H1 (cell line): ENCODE measurements around the gene PTCD3. TPM values are rescaled to one million over a fixed set of nuclear protein-coding genes. Genes with fewer than 3 reads are reported as not detected.

ENCODE experiments used
- CTCF ChIA-PET: fragments of 300-600 bp; sonication (Branson Sonifier 250); formaldehyde crosslinking; loops from one replicate; lab custom pipeline; 2021; ENCODE audit not compliant: partially characterized antibody; lab: Charles Lee
- POLR2A ChIA-PET: fragments of 300-600 bp; sonication (Branson Sonifier 250); formaldehyde crosslinking; loops from one replicate; lab custom pipeline; 2021; ENCODE audit warnings: inconsistent platforms; ENCODE audit not compliant: partially characterized antibody; lab: Charles Lee
- DNase-seq, 2 experiments: peaks; one replicate each; pipeline versions ENCODE4 v3.0.0 to v3.0.0-alpha.2; 2010 to 2022; ENCODE audit warnings: low spot score in 2 of 2, low read depth in 1 of 2, mixed read lengths in 1 of 2
- FAIRE-seq: peaks from 2 replicates; lab custom pipeline; 2011; peaks lifted over from hg19 to GRCh38; lab: Jason Lieb, UNC
- H2AFZ ChIP-seq: 2 replicates; pipeline ENCODE4 v1.8.1; 2012; ENCODE audit warnings: low read length, inconsistent platforms
- H2AK5ac ChIP-seq: 2 replicates; pipeline ENCODE4 v1.6.1; 2013; ENCODE audit warnings: low read depth, low read length
- H2BK120ac ChIP-seq: replicated peaks from 2 replicates; pipeline ENCODE3; 2013; ENCODE audit warnings: low read depth, low read length, inconsistent platforms
- H2BK12ac ChIP-seq: 2 replicates; pipeline ENCODE4 v1.6.1; 2013; ENCODE audit warnings: low read depth, low read length
- H2BK15ac ChIP-seq: 2 replicates; pipeline ENCODE4 v1.6.1; 2013; ENCODE audit warnings: low read length
- H2BK20ac ChIP-seq: 2 replicates; pipeline ENCODE4 v1.6.1; 2013; ENCODE audit warnings: low read length
- H2BK5ac ChIP-seq: 2 replicates; pipeline ENCODE4 v1.6.1; 2013; ENCODE audit warnings: low read depth, low read length
- H3K14ac ChIP-seq: 2 replicates; pipeline ENCODE4 v1.6.1; 2013; ENCODE audit warnings: inconsistent platforms; ENCODE audit not compliant: insufficient read length
- H3K18ac ChIP-seq: 2 replicates; pipeline ENCODE4 v1.6.1; 2013; ENCODE audit warnings: low read length; ENCODE audit errors: extremely low read depth
- H3K23ac ChIP-seq: 2 replicates; pipeline ENCODE4 v1.6.1; 2013; ENCODE audit warnings: inconsistent platforms; ENCODE audit not compliant: insufficient read length
- H3K23me2 ChIP-seq: 2 replicates; pipeline ENCODE4 v1.6.1; 2013; ENCODE audit warnings: low read depth, low read length
- H3K27ac ChIP-seq: 2 replicates; pipeline ENCODE4 v1.6.1; 2011; ENCODE audit warnings: low read depth, low read length, inconsistent platforms
- H3K27me3 ChIP-seq, 4 experiments: replicated peaks in 1 of 4; 1 replicate in 1 of 4; 2 replicates in 3 of 4; pipeline versions ENCODE4 v1.6.1 to v1.8.1; 2011 to 2013; ENCODE audit warnings: low read length in 3 of 4, mild to moderate bottlenecking in 3 of 4, inconsistent platforms in 2 of 4, mixed read lengths in 2 of 4, moderate library complexity in 1 of 4; ENCODE audit not compliant: control insufficient read depth in 3 of 4, insufficient read depth in 3 of 4; ENCODE audit errors: extremely low read depth in 1 of 4
- H3K36me3 ChIP-seq, 4 experiments: 2 replicates each; pipeline versions ENCODE4 v1.6.1 to v1.8.1; 2011 to 2013; ENCODE audit warnings: mild to moderate bottlenecking in 4 of 4, low read length in 3 of 4, moderate library complexity in 2 of 4, control low read depth in 1 of 4, inconsistent platforms in 1 of 4; ENCODE audit not compliant: insufficient read depth in 4 of 4, control insufficient read depth in 2 of 4
- H3K4ac ChIP-seq: replicated peaks from 2 replicates; pipeline ENCODE3; 2013; ENCODE audit warnings: low read length, low read depth, mixed read lengths, inconsistent platforms; ENCODE audit not compliant: insufficient read length
- H3K4me1 ChIP-seq, 4 experiments: replicated peaks in 1 of 4; 1 replicate in 1 of 4; 2 replicates in 3 of 4; pipeline versions ENCODE4 v1.6.1 to v1.8.1; 2011 to 2013; ENCODE audit warnings: low read length in 3 of 4, inconsistent platforms in 2 of 4, mixed read lengths in 1 of 4; ENCODE audit not compliant: insufficient read depth in 4 of 4, control insufficient read depth in 3 of 4
- H3K4me2 ChIP-seq, 2 experiments: 2 replicates each; pipeline versions ENCODE4 v1.6.1 to v1.8.1; 2011 to 2013; ENCODE audit warnings: low read depth in 2 of 2, low read length in 2 of 2, control low read depth in 1 of 2, inconsistent platforms in 1 of 2, mild to moderate bottlenecking in 1 of 2; ENCODE audit not compliant: insufficient read depth in 1 of 2
- H3K4me3 ChIP-seq, 4 experiments: fragments of 200-600, 300-600 bp in 1 of 4; sonication (generic), shearing (Covaris generic), sonication (Bioruptor Twin) in 1 of 4; 2 replicates each; pipeline versions ENCODE4 v1.5.1 to v1.8.1; 2011 to 2016; ENCODE audit warnings: low read length in 4 of 4, low read depth in 3 of 4, control low read depth in 2 of 4, inconsistent platforms in 2 of 4, mild to moderate bottlenecking in 2 of 4, mixed read lengths in 1 of 4, moderate library complexity in 1 of 4; ENCODE audit not compliant: insufficient read depth in 2 of 4; ENCODE audit errors: extremely low read depth in 1 of 4
- H3K56ac ChIP-seq: replicated peaks from 2 replicates; pipeline ENCODE3; 2013; ENCODE audit warnings: low read depth, mild to moderate bottlenecking, mixed read lengths, low read length, inconsistent platforms; ENCODE audit not compliant: insufficient read length
- H3K79me1 ChIP-seq: 2 replicates; pipeline ENCODE4 v1.6.1; 2013; ENCODE audit warnings: low read depth, low read length, control low read depth
- H3K79me2 ChIP-seq, 2 experiments: 2 replicates each; pipeline versions ENCODE4 v1.6.1 to v1.8.1; 2012 to 2013; ENCODE audit warnings: low read length in 2 of 2, mild to moderate bottlenecking in 2 of 2, inconsistent platforms in 1 of 2; ENCODE audit not compliant: insufficient read depth in 2 of 2, control insufficient read depth in 1 of 2
- H3K9ac ChIP-seq, 4 experiments: replicated peaks in 1 of 4; 1 replicate in 1 of 4; 2 replicates in 3 of 4; pipeline versions ENCODE4 v1.6.1 to v1.8.1; 2011 to 2013; ENCODE audit warnings: low read depth in 3 of 4, low read length in 3 of 4, control low read depth in 2 of 4, mild to moderate bottlenecking in 2 of 4, moderate library complexity in 2 of 4, inconsistent platforms in 1 of 4; ENCODE audit errors: extremely low read depth in 1 of 4
- H3K9me3 ChIP-seq, 2 experiments: 2 replicates each; pipeline versions ENCODE4 v1.6.1 to v1.8.1; 2012 to 2013; ENCODE audit warnings: mild to moderate bottlenecking in 2 of 2, moderate library complexity in 2 of 2, control low read depth in 1 of 2, inconsistent platforms in 1 of 2, low read depth in 1 of 2, low read length in 1 of 2, mixed read lengths in 1 of 2; ENCODE audit not compliant: insufficient read depth in 2 of 2
- H4K20me1 ChIP-seq, 2 experiments: replicated peaks in 1 of 2; 2 replicates each; pipeline versions ENCODE3 to v1.8.1; 2011 to 2013; ENCODE audit warnings: inconsistent platforms in 2 of 2, low read length in 2 of 2, mild to moderate bottlenecking in 1 of 2; ENCODE audit not compliant: insufficient read depth in 2 of 2, control insufficient read depth in 1 of 2
- H4K5ac ChIP-seq: 2 replicates; pipeline ENCODE4 v1.6.1; 2013; ENCODE audit warnings: low read length, low read depth, mixed read lengths, inconsistent platforms; ENCODE audit not compliant: insufficient read length
- H4K8ac ChIP-seq: 2 replicates; pipeline ENCODE4 v1.8.0; 2013; ENCODE audit warnings: mild to moderate bottlenecking, moderate library complexity, low read length, inconsistent platforms; ENCODE audit not compliant: insufficient read depth; ENCODE audit errors: extremely low read depth
- H4K91ac ChIP-seq: replicated peaks from 2 replicates; pipeline ENCODE3; 2013; ENCODE audit warnings: low read length, mixed read lengths, inconsistent platforms; ENCODE audit not compliant: insufficient read length
- BRCA1 ChIP-seq: IDR thresholded peaks from 2 replicates; pipeline ENCODE4 v1.6.1; 2012; ENCODE audit warnings: low read depth, low read length, improper control_type of control experiment
- EP300 ChIP-seq, 2 experiments: IDR thresholded peaks; 1 replicate in 1 of 2; 2 replicates in 1 of 2; pipeline ENCODE4 v1.6.1; 2011 to 2012; ENCODE audit warnings: low read depth in 2 of 2, low read length in 2 of 2, mild to moderate bottlenecking in 2 of 2, borderline replicate concordance in 1 of 2, inconsistent platforms in 1 of 2, moderate library complexity in 1 of 2
- FOSL1 ChIP-seq: IDR thresholded peaks from 2 replicates; pipeline ENCODE4 v1.6.1; 2011; ENCODE audit warnings: mild to moderate bottlenecking, low read depth, low read length, moderate library complexity; ENCODE audit not compliant: insufficient read depth
- GABPA ChIP-seq: IDR thresholded peaks from 2 replicates; pipeline ENCODE4 v1.6.1; 2011; ENCODE audit warnings: mild to moderate bottlenecking, low read length, moderate library complexity, borderline replicate concordance; ENCODE audit not compliant: insufficient read depth
- KDM4A ChIP-seq: IDR thresholded peaks from one replicate; pipeline ENCODE4 v1.7.1; 2012; ENCODE audit warnings: low read depth, mild to moderate bottlenecking, moderate library complexity, low read length, inconsistent platforms; ENCODE audit not compliant: severe bottlenecking
- KDM5A ChIP-seq: fragments of 200-600 bp; IDR thresholded peaks from 2 replicates; pipeline ENCODE4 v1.7.1; 2012; ENCODE audit warnings: mild to moderate bottlenecking, low read length, inconsistent platforms, mixed read lengths
- NANOG ChIP-seq: IDR thresholded peaks from 2 replicates; pipeline ENCODE4 v1.6.1; 2011; ENCODE audit warnings: low read length, low read depth, mild to moderate bottlenecking, inconsistent platforms; ENCODE audit not compliant: insufficient read depth, poor library complexity, severe bottlenecking
- SAP30 ChIP-seq: fragments of 300-600 bp; sonication (generic); IDR thresholded peaks from 2 replicates; pipeline ENCODE4 v1.7.1; 2012; ENCODE audit warnings: low read length, moderate library complexity, mild to moderate bottlenecking, inconsistent platforms; ENCODE audit not compliant: insufficient read depth, insufficient replicate concordance
- SIN3A ChIP-seq, 2 experiments: IDR thresholded peaks in 1 of 2; conservative IDR thresholded peaks in 1 of 2; 2 replicates each; pipeline ENCODE4 v1.6.1; 2011 to 2012; ENCODE audit warnings: low read length in 2 of 2, improper control_type of control experiment in 1 of 2, low read depth in 1 of 2, mild to moderate bottlenecking in 1 of 2
- SP2 ChIP-seq: IDR thresholded peaks from 2 replicates; pipeline ENCODE4 v1.6.1; 2012; ENCODE audit warnings: mild to moderate bottlenecking, low read length, inconsistent platforms
- TAF1 ChIP-seq: IDR thresholded peaks from 2 replicates; pipeline ENCODE4 v1.6.1; 2011; ENCODE audit warnings: mild to moderate bottlenecking, low read depth, low read length
- TCF12 ChIP-seq: IDR thresholded peaks from 2 replicates; pipeline ENCODE4 v1.6.1; 2011; ENCODE audit warnings: low read depth, mild to moderate bottlenecking, low read length
- YY1 ChIP-seq: IDR thresholded peaks from 2 replicates; pipeline ENCODE4 v1.6.1; 2011; ENCODE audit warnings: low read depth, mild to moderate bottlenecking, low read length
- ZNF274 ChIP-seq: IDR thresholded peaks from 2 replicates; pipeline ENCODE4 v1.7.0; 2012; ENCODE audit warnings: low read length, borderline replicate concordance; ENCODE audit errors: extremely low read depth
- WGBS, 2 experiments: shearing (Covaris generic) in 1 of 2; methylation state at CpG; one replicate each; pipeline versions ENCODE4 v1.1.6 to v1.1.7; 2013 to 2015; ENCODE audit warnings: low lambda C conversion rate in 2 of 2, mixed read lengths in 2 of 2, inconsistent platforms in 1 of 2, low coverage in 1 of 2, missing lambda C conversion rate in 1 of 2; ENCODE audit not compliant: insufficient replicate concordance in 2 of 2, insufficient coverage in 1 of 2, insufficient read length in 1 of 2; ENCODE audit errors: extremely low coverage in 1 of 2, missing lambda C conversion rate in 1 of 2; 5-methylcytosine and 5-hydroxymethylcytosine counted together
- polyA plus RNA-seq, 7 experiments: library from polyadenylated mRNA; depleted of rRNA in 3 of 7; stranded (reverse) in 5 of 7; unstranded in 2 of 7; fragments of >200 nt in 5 of 7; fragments of 200-250 nt in 2 of 7; gene quantifications; 1 replicate in 5 of 7; 2 replicates in 1 of 7; 4 replicates in 1 of 7; pipeline versions ENCODE4 v1.2.1 to v1.2.3, GENCODE V29; 2011 to 2013; ENCODE audit warnings: missing spikeins in 2 of 7, mixed read lengths in 2 of 7
- total RNA-seq: library from RNA; stranded (reverse); fragmentation: NEBNext Ultra II Directional; extraction: Animal tissue kit (Norgen Biotek cat#: 25700); gene quantifications from 2 replicates; pipeline ENCODE4 v1.2.1, GENCODE V29; 2021

The PTCD3 gene
- total and polyA plus RNA-seq, 2 of the 8 experiments (the other 6 are each of a cell fraction or from before 2014, with no cell fraction given) = 64.3 to 192 TPM

DNA sequence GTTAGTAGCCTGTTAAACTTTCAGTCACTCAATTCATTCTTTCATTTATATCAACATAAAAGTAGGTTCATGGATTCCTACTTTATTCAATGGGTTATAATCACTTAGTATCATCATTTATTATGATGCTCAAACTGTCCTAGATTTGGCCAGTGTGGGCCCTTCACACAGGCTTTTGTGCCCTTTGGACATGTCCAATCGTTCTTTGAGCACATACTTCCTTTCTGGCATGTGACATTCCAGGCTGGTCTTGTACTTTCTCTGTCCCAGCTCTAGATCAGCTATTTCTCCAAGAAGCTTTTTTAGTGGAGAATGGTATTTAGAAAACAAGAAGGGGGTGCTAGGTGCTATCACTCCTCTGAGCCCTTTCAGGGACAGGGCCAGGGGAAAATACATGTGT, 11.8 kb upstream of the PTCD3 start:
- H3K23ac ChIP-seq = no peak overlapping the region
- ChIA-PET CTCF (interaction anchor here (1.0 to 1.6 kb wide), 3 partner anchors 9 to 14 kb away, joined by 3 to 4 read pairs (median 3); no protein-coding TSS in a partner anchor), POLR2A (interaction anchor here (0.6 kb wide), 1 partner anchor 52 kb away, joined by 3 read pairs; no protein-coding TSS in a partner anchor)
- no peaks in the 10 kb centered on the region for H3K79me1 ChIP-seq
- no peak overlapping the region for H2BK5ac ChIP-seq
- H4K91ac ChIP-seq = no peak overlapping the region
- no peak overlapping the region for H4K8ac ChIP-seq
- no peaks in the 10 kb centered on the region for H3K23me2 ChIP-seq
- H3K18ac ChIP-seq = no peak overlapping the region
- no peaks in the 10 kb centered on the region for H3K4me1 ChIP-seq
- no peak overlapping the region for H3K56ac ChIP-seq
- H3K27ac ChIP-seq = no peak overlapping the region
- H3K9me3 ChIP-seq = no peaks in the 10 kb centered on the region
- H4K5ac ChIP-seq = no peak overlapping the region
- no peak overlapping the region for H2BK15ac ChIP-seq
- FAIRE-seq (no peak), DNase-seq (no peak)
- H2BK20ac ChIP-seq = no peak overlapping the region
- peaks cover 11 to 53% (median 28%) of the 10 kb centered on the region in 4 experiments; a peak in 7 of 8 replicates for H3K36me3 ChIP-seq
- no peak overlapping the region for H3K14ac ChIP-seq
- H2AK5ac ChIP-seq = no peak overlapping the region
- no peak overlapping the region for H3K4me2 ChIP-seq
- H3K79me2 ChIP-seq = peaks cover 0 to 30% of the 10 kb centered on the region in 2 experiments; a peak in 3 of 4 replicates
- WGBS, 2 experiments = 86% methylated on average over 1 of the region's 1 CpG; no CpG with 5 or more reads in 1 of the 2 experiments
- H3K4me3 ChIP-seq = no peak overlapping the region
- H3K4ac ChIP-seq = no peak overlapping the region
- H3K27me3 ChIP-seq = no peaks in the 10 kb centered on the region
- no peak overlapping the region for H2BK12ac ChIP-seq
- peaks cover 3 to 5% of the 10 kb centered on the region in 2 experiments for H4K20me1 ChIP-seq
- H2AFZ ChIP-seq = no peak overlapping the region
- no peak overlapping the region for H3K9ac ChIP-seq
- H2BK120ac ChIP-seq = no peak overlapping the region
- no peak for TF ChIP-seq GABPA
- no peak for TF ChIP-seq EP300 (IDR thresholded peaks at IDR 0.05; ENCODE audit: borderline replicate concordance in 1 of 2, low read depth in 2 of 2, low read length in 2 of 2)
- no peak for TF ChIP-seq SIN3A (conservative IDR thresholded peaks at IDR 0.05 in 1 of 2, IDR thresholded peaks at IDR 0.05 in 1 of 2; ENCODE audit: low read depth in 1 of 2, low read length in 2 of 2)
- TF ChIP-seq BRCA1 = no peak
- TF ChIP-seq KDM4A = no peak
- TF ChIP-seq SP2 = no peak
- TF ChIP-seq FOSL1 = no peak
- no peak for TF ChIP-seq ZNF274
- TF ChIP-seq SAP30 = no peak
- TF ChIP-seq KDM5A = no peak
- no peak for TF ChIP-seq TAF1
- no peak for TF ChIP-seq TCF12
- no peak for TF ChIP-seq NANOG
- TF ChIP-seq YY1 = no peak
